ENCODE data around the gene STEAP4. TPM values are rescaled to one million over a fixed set of nuclear protein-coding genes. Genes with fewer than 3 reads are reported as not detected.

STEAP4 gene
- total RNA-seq, 1 experiment from 2014 or later: not detected

GRCh38 chr7:88321694-88322093 lies 15.0 kb upstream of the STEAP4 start:
- DNase-seq: no peak
- no CpG with 5 or more reads among the region's 1 CpG for WGBS (ENCODE audit: extremely low coverage, insufficient read length, low lambda C conversion rate)

More at GRCh38 chr7:88321694-88322093, 15.0 kb upstream of the STEAP4 start:
- H2BK12ac ChIP-seq (ENCODE audit: insufficient read length, low read depth, low read length): no peak overlapping the region
- no peak overlapping the region for H3K27ac ChIP-seq (ENCODE audit: insufficient read length, low read depth, low read length)
- H3K27me3 ChIP-seq (ENCODE audit: insufficient read depth, low read length): no peaks in the 10 kb centered on the region
- no peaks in the 10 kb centered on the region for H3K9me3 ChIP-seq (ENCODE audit: control insufficient read depth, low read depth, low read length)
- Mint-ChIP-seq H3K9me3 (no peaks in the 10 kb centered on the region), H3K36me3 (ENCODE audit: insufficient read depth in 1 of 3, low read depth in 3 of 3) (no peaks in the 10 kb centered on the region), H3K4me1 (peaks cover 6 to 12% of the 10 kb centered on the region in 2 experiments), H3K4me3 (no peak overlapping the region), H3K27me3 (ENCODE audit: low read depth) (no peaks in the 10 kb centered on the region), H3K27ac (no peak overlapping the region)
- no peak overlapping the region for H3K4ac ChIP-seq (ENCODE audit: low read depth, low read length)
- H2BK5ac ChIP-seq (ENCODE audit: insufficient read length, low read length): no peak overlapping the region
- H4K5ac ChIP-seq (ENCODE audit: insufficient read length, low read depth, low read length): no peak overlapping the region
- H3K79me1 ChIP-seq (ENCODE audit: insufficient read depth, low read depth, low read length, poor library complexity, severe bottlenecking): no peaks in the 10 kb centered on the region
- no peak overlapping the region for H3K14ac ChIP-seq (ENCODE audit: insufficient read depth, low read length)
- H4K91ac ChIP-seq (ENCODE audit: insufficient read length, low read depth, low read length): no peak overlapping the region
- no peak overlapping the region for H3K23ac ChIP-seq (ENCODE audit: insufficient read length, low read depth, low read length)
- no peaks in the 10 kb centered on the region for H3K23me2 ChIP-seq (ENCODE audit: insufficient read length, low read depth, low read length, poor library complexity, severe bottlenecking)
- TF ChIP-seq CTCF (conservative IDR thresholded peaks at IDR 0.05): no peak
- no peaks in the 10 kb centered on the region for H3K79me2 ChIP-seq (ENCODE audit: insufficient read depth, low read length)
- no peaks in the 10 kb centered on the region for H3K4me1 ChIP-seq (ENCODE audit: insufficient read depth, low read length)
- H3K18ac ChIP-seq (ENCODE audit: insufficient read length, low read depth, low read length): no peak overlapping the region
- H2BK15ac ChIP-seq (ENCODE audit: low read depth, low read length): no peak overlapping the region
- H4K20me1 ChIP-seq (ENCODE audit: control insufficient read depth, insufficient read depth, insufficient read length): no peaks in the 10 kb centered on the region
- H3K9ac ChIP-seq (ENCODE audit: extremely low read depth, insufficient read length, low read length): no peak overlapping the region
- H2BK120ac ChIP-seq (ENCODE audit: low read depth, low read length, poor library complexity, severe bottlenecking): no peak overlapping the region
- no peak overlapping the region for H3T11ph ChIP-seq (ENCODE audit: low read length)
- H2AFZ ChIP-seq (ENCODE audit: low read length): no peak overlapping the region
- no peak overlapping the region for H2AK5ac ChIP-seq (ENCODE audit: insufficient read length, low read length)
- H4K8ac ChIP-seq (replicated peaks; ENCODE audit: insufficient read length, low read depth, low read length): no peak overlapping the region
- H3K56ac ChIP-seq (ENCODE audit: insufficient read length, low read depth, low read length): no peak overlapping the region
- no peak overlapping the region for H2BK20ac ChIP-seq (ENCODE audit: low read depth, low read length, poor library complexity, severe bottlenecking)
- H3K4me2 ChIP-seq (ENCODE audit: insufficient read depth, insufficient read length, low read length): no peak overlapping the region
